ENCODE measurements around the gene ARID5B.

DNA sequence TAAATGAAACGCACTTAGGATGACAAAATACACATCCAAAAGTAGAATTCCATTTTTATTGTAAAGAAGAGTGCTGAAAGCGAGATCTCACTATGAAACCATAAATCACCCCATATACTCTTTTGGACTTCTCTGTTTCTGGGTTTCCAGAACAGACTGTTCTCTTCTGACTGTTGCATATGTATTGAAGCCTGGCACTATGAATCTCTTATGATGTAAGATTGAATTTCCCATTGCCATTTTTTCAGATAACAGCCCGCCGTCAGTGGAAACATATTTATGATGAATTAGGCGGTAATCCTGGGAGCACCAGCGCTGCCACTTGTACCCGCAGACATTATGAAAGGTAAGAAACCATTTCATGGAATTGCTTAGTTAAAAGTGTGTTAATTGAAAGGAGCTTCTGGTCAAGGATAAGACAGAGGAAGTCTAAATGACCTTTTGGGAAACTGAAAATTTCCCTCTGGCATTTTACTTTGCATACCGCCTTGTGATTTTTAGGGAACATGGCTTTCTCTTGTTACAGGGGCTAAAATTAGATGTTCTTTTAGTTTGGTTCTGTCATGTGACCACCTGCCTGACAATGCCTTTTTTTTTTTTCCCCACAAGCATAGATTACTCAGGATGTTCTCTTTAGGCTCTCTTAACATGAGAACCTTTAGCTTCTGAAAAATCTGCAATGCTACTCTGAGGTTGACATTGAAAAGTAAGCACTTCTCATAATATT lies 168.1 kb downstream of the ARID5B start:
- TF ChIP-seq POLR2A (IDR thresholded peaks at IDR 0.05; ENCODE audit: low read depth, low read length) (no peak), POLR2AphosphoS5 (IDR thresholded peaks at IDR 0.05; ENCODE audit: insufficient read depth, low read depth, low read length) (no peak), EZH2 (IDR thresholded peaks at IDR 0.05; ENCODE audit: borderline replicate concordance, low read depth, low read length, severe bottlenecking) (no peak), FOS (IDR thresholded peaks at IDR 0.05; ENCODE audit: borderline replicate concordance, insufficient read depth, low read length) (no peak)
- TF ChIP-seq, protein P1, sequence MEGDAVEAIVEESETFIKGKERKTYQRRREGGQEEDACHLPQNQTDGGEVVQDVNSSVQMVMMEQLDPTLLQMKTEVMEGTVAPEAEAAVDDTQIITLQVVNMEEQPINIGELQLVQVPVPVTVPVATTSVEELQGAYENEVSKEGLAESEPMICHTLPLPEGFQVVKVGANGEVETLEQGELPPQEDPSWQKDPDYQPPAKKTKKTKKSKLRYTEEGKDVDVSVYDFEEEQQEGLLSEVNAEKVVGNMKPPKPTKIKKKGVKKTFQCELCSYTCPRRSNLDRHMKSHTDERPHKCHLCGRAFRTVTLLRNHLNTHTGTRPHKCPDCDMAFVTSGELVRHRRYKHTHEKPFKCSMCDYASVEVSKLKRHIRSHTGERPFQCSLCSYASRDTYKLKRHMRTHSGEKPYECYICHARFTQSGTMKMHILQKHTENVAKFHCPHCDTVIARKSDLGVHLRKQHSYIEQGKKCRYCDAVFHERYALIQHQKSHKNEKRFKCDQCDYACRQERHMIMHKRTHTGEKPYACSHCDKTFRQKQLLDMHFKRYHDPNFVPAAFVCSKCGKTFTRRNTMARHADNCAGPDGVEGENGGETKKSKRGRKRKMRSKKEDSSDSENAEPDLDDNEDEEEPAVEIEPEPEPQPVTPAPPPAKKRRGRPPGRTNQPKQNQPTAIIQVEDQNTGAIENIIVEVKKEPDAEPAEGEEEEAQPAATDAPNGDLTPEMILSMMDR (IDR thresholded peaks at IDR 0.05; ENCODE audit: extremely low read depth in 1 of 2, insufficient read depth in 1 of 2, low read depth in 1 of 2, low read length in 2 of 2) = no peak
- TF ChIP-seq, protein P2, sequence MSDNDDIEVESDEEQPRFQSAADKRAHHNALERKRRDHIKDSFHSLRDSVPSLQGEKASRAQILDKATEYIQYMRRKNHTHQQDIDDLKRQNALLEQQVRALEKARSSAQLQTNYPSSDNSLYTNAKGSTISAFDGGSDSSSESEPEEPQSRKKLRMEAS (IDR thresholded peaks at IDR 0.05; ENCODE audit: insufficient read depth, insufficient read length) = no peak

All from endothelial cell of umbilical vein (primary cell).